HepG2 (cell line): ENCODE measurements around the gene STAG3. TPM values are rescaled to one million over a fixed set of nuclear protein-coding genes. Genes with fewer than 3 reads are reported as not detected.
"Not testable (repeated sequence)": the region's sequence is repeated elsewhere in the genome, so short reads cannot be mapped to it uniquely, and the experiment has no call there.

ENCODE experiments used
- ATAC-seq: fragments of 200-7000 bp; cut with Tn5 transposase; 3 replicates; pipeline ENCODE4 v1.9.1; 2020; ENCODE audit warnings: mild to moderate bottlenecking, moderate library complexity
- BruUV-seq: library from RNA; stranded (reverse); fragments of 400-500 nt; replicated peaks from 2 replicates; lab custom pipeline; 2021; lab: Mats Ljungman, UMichigan
- CTCF ChIA-PET: fragments of 300-600 bp; formaldehyde crosslinking; extraction: SDS; loops from one replicate; lab custom pipeline; 2021; ENCODE audit warnings: low total read pairs, inconsistent platforms, low intra/inter-chr PET ratio; lab: Yijun Ruan, JAX
- POLR2A ChIA-PET: fragments of 350-600 bp; sonication (Branson Sonifier 250); formaldehyde crosslinking; loops from one replicate; lab custom pipeline; 2020; ENCODE audit warnings: antibody characterized with exemption, inconsistent platforms; lab: Yijun Ruan, JAX
- DNase-seq: peaks from one replicate; pipeline ENCODE4 v3.0.0-alpha.2; 2015; ENCODE audit warnings: low spot score
- FAIRE-seq: peaks from 3 replicates; lab custom pipeline; 2011; peaks lifted over from hg19 to GRCh38; lab: Jason Lieb, UNC
- H2AFZ ChIP-seq: one replicate; pipeline ENCODE4 v1.6.1; 2011; ENCODE audit warnings: low read length, inconsistent platforms
- H3K27ac ChIP-seq: fragments of 300-600 bp; 3 replicates; pipeline ENCODE4 v1.8.0; 2011; ENCODE audit warnings: mixed run types, mild to moderate bottlenecking, mixed read lengths, low read length, inconsistent platforms; ENCODE audit not compliant: insufficient read depth; ENCODE audit errors: extremely low read length
- H3K27me3 ChIP-seq, 2 experiments: fragments of 200-600 bp in 1 of 2; 2 replicates in 1 of 2; 3 replicates in 1 of 2; pipeline versions ENCODE4 v1.6.0 to v1.8.0; 2011; ENCODE audit warnings: low read length in 2 of 2, mild to moderate bottlenecking in 2 of 2, moderate library complexity in 2 of 2, inconsistent platforms in 1 of 2; ENCODE audit not compliant: insufficient read depth in 2 of 2, control insufficient read depth in 1 of 2
- H3K36me3 ChIP-seq, 2 experiments: fragments of 200-600 bp in 1 of 2; replicated peaks in 1 of 2; 2 replicates in 1 of 2; 3 replicates in 1 of 2; pipeline versions ENCODE4 v1.5.1 to v1.8.0; 2011; ENCODE audit warnings: low read length in 2 of 2, inconsistent platforms in 1 of 2; ENCODE audit not compliant: insufficient read depth in 2 of 2, control insufficient read depth in 1 of 2
- H3K4me1 ChIP-seq: 2 replicates; pipeline ENCODE4 v1.5.1; 2012; ENCODE audit warnings: low read length, inconsistent platforms; ENCODE audit not compliant: insufficient read depth
- H3K4me2 ChIP-seq: 2 replicates; pipeline ENCODE4 v1.6.0; 2011; ENCODE audit warnings: low read depth, low read length, inconsistent platforms
- H3K4me3 ChIP-seq, 3 experiments: fragments of 200-600 bp in 1 of 3; sonication (generic), shearing (Covaris generic) in 1 of 3; replicated peaks in 1 of 3; 2 replicates each; pipeline ENCODE4 v1.5.1; 2011 to 2016; ENCODE audit warnings: low read length in 3 of 3, inconsistent platforms in 2 of 3, low read depth in 2 of 3, mild to moderate bottlenecking in 2 of 3, control low read depth in 1 of 3, mixed read lengths in 1 of 3; ENCODE audit not compliant: insufficient read depth in 1 of 3
- H3K79me2 ChIP-seq: one replicate; pipeline ENCODE4 v1.6.1; 2011; ENCODE audit warnings: low read length, inconsistent platforms; ENCODE audit not compliant: insufficient read depth
- H3K9ac ChIP-seq: 2 replicates; pipeline ENCODE4 v1.6.0; 2011; ENCODE audit warnings: mild to moderate bottlenecking, low read depth, low read length, inconsistent platforms; ENCODE audit not compliant: insufficient read depth
- H3K9me3 ChIP-seq: 2 replicates; pipeline ENCODE4 v1.5.1; 2012; ENCODE audit warnings: mild to moderate bottlenecking, low read length
- H4K20me1 ChIP-seq: 2 replicates; pipeline ENCODE4 v1.6.0; 2011; ENCODE audit warnings: inconsistent platforms, mild to moderate bottlenecking, low read length, moderate library complexity; ENCODE audit not compliant: insufficient read depth
- MLXIP ChIP-seq: sonication (generic); formaldehyde crosslinking; IDR thresholded peaks from 2 replicates; pipeline ENCODE4 v1.9.0; 2021; ENCODE audit warnings: missing genetic modification reagents, borderline replicate concordance
- ZNF512 ChIP-seq: sonication (generic); formaldehyde crosslinking; IDR thresholded peaks from 2 replicates; pipeline ENCODE4 v1.4.0; 2020; ENCODE audit warnings: mild to moderate bottlenecking, missing genetic modification reagents
- WGBS: methylation state at CpG from one replicate; pipeline ENCODE4 v1.1.6; 2017; ENCODE audit warnings: low lambda C conversion rate; 5-methylcytosine and 5-hydroxymethylcytosine counted together
- in situ Hi-C: cut with HindIII; loops from 2 replicates; pipeline ENCODE4 v1.10.0; 2017; ENCODE audit warnings: low pct_unique_long_range_greater_than_20kb; ENCODE audit not compliant: extremely low pct_ligation_motif_present
- intact Hi-C: fragments of 100-400 bp; cut with micrococcal nuclease; formaldehyde crosslinking; loops from one replicate; pipeline ENCODE4 v1.10.0; 2022; ENCODE audit not compliant: unreplicated experiment
- polyA plus RNA-seq, 8 experiments: library from polyadenylated mRNA; depleted of rRNA in 3 of 8; stranded (reverse) in 7 of 8; unstranded in 1 of 8; fragments of >200 nt; fragmentation: Illumina TruSeq in 4 of 8; extraction: Trizol in 4 of 8; gene quantifications; 2 replicates each; pipeline versions ENCODE4 v1.2.1 to v1.2.3, GENCODE V29; 2011 to 2016; ENCODE audit warnings: low read depth in 4 of 8, missing spikeins in 1 of 8, mixed read lengths in 1 of 8; ENCODE audit not compliant: insufficient read depth in 1 of 8
- total RNA-seq, 5 experiments: library from RNA; depleted of rRNA; stranded (reverse); fragments of >200 nt; fragmentation: Illumina TruSeq; extraction: Trizol; gene quantifications; 2 replicates each; pipeline ENCODE4 v1.2.3, GENCODE V29; 2016; ENCODE audit warnings: low read depth in 1 of 5

The STAG3 gene
- total and polyA plus RNA-seq, 2 of the 13 experiments (the other 11 are each of a cell fraction or from before 2014, with no cell fraction given) = 0.09 to 0.33 TPM

- DNase-seq, H3K79me2 ChIP-seq, H3K27me3 ChIP-seq, H3K36me3 ChIP-seq, in situ Hi-C loops, H3K4me3 ChIP-seq, H3K9ac ChIP-seq, H2AFZ ChIP-seq, H3K4me2 ChIP-seq, BruUV-seq, FAIRE-seq, POLR2A ChIA-PET, intact Hi-C loops, H4K20me1 ChIP-seq, H3K27ac ChIP-seq, CTCF ChIA-PET, H3K9me3 ChIP-seq, ATAC-seq, H3K4me1 ChIP-seq: not testable (repeated sequence)
- WGBS = 47% methylated on average over 6 of the region's 6 CpGs
Observed at GRCh38 chr7:100192281-100192862, 14.7 kb downstream of the STAG3 start.

- peaks cover 8% of the 10 kb centered on the region; the same call in 1 of the 2 replicates for H3K4me1 ChIP-seq
- no peak for ATAC-seq
- ChIA-PET CTCF (no interaction called here), POLR2A (no interaction called here)
- H3K79me2 ChIP-seq = no peaks in the 10 kb centered on the region
- TF ChIP-seq MLXIP (CRISPR knock-in tag) (no peak), ZNF512 (CRISPR knock-in tag) (no peak)
- TF ChIP-seq, all 625 proteins: peak for 0
- DNase-seq (no peak), FAIRE-seq (no peak)
- BruUV-seq = no TSS peak
- Histone ChIP-seq H3K27me3 (peaks cover 1 to 4% of the 10 kb centered on the region in 2 experiments; a peak in 1 of 5 replicates), H3K27ac (no peak overlapping the region), H3K9me3 (no peaks in the 10 kb centered on the region), H3K4me3 (no peak overlapping the region), H3K9ac (no peak overlapping the region), H3K4me2 (no peak overlapping the region), H2AFZ (no peak overlapping the region), H3K36me3 (no peaks in the 10 kb centered on the region), H4K20me1 (no peaks in the 10 kb centered on the region)
- 50% methylated on average over 3 of the region's 3 CpGs for WGBS
- intact Hi-C loops (no loop called here), in situ Hi-C loops (no loop called here)
Observed at GRCh38 chr7:100192969-100193368, 15.3 kb downstream of the STAG3 start.
